ENCODE data around the gene GPR156. TPM values are rescaled to one million over a fixed set of nuclear protein-coding genes. Genes with fewer than 3 reads are reported as not detected.

Gene GPR156
- total RNA-seq, 1 experiment from 2014 or later: 0.15 TPM

GRCh38 chr3:120160050-120160449, 125.0 kb downstream of the GPR156 start:
- Histone ChIP-seq H3K9me3 (ENCODE audit: control insufficient read depth in 1 of 2, insufficient read depth in 1 of 2, low read depth in 1 of 2, low read length in 2 of 2) (peaks cover 4 to 7% of the 10 kb centered on the region in 2 experiments; a peak in 2 of 4 replicates), H3K27ac (ENCODE audit: low read depth, low read length) (no peak overlapping the region), H2AFZ (ENCODE audit: low read depth, low read length, poor library complexity, severe bottlenecking) (no peak overlapping the region), H3K4me3 (replicated peaks in 1 of 2; ENCODE audit: low read depth in 1 of 2, low read length in 2 of 2) (no peak overlapping the region), H3K36me3 (ENCODE audit: control insufficient read depth in 1 of 2, insufficient read depth in 2 of 2, low read length in 2 of 2) (no peaks in the 10 kb centered on the region), H3K4me2 (ENCODE audit: low read length) (no peak overlapping the region), H3K27me3 (ENCODE audit: insufficient read depth, low read length) (peaks cover 4% of the 10 kb centered on the region; the same call in 1 of the 2 replicates), H3K79me2 (ENCODE audit: insufficient read depth, low read length) (no peaks in the 10 kb centered on the region), H3K4me1 (ENCODE audit: control insufficient read depth in 1 of 2, insufficient read depth in 2 of 2, low read length in 2 of 2) (peaks cover 0 to 5% of the 10 kb centered on the region in 2 experiments; a peak in 1 of 4 replicates), H4K20me1 (ENCODE audit: insufficient read depth) (no peaks in the 10 kb centered on the region), H3K9me2 (ENCODE audit: insufficient read depth) (no peaks in the 10 kb centered on the region), H3K9ac (ENCODE audit: low read length) (no peak overlapping the region)
- ChIA-PET RAD21 (ENCODE audit: low non-redundant PET in 1 of 2, low total read pairs in 2 of 2, uncharacterized antibody in 2 of 2, unreplicated experiment in 2 of 2) (no interaction called here), POLR2A (interaction anchor here (1.2 to 1.6 kb wide), 3 partner anchors 11 to 65 kb away, joined by 4 to 6 read pairs (median 5); no protein-coding TSS in a partner anchor), CTCF (interaction anchor here (2.1 kb wide), 1 partner anchor 13 kb away, joined by 9 read pairs; no protein-coding TSS in a partner anchor)
- no peak for ATAC-seq
- BruUV-seq (replicated peaks): no TSS peak
- intact Hi-C loops (cut with micrococcal nuclease): loop anchor here (1.0 kb wide), 1 partner anchor 65 kb away; no protein-coding TSS in a partner anchor
- peak; percentile 61 for DNase-seq (ENCODE audit: low read depth, low spot score)
- TF ChIP-seq EZH2 (IDR thresholded peaks at IDR 0.05) (no peak), CTCF (IDR thresholded peaks at IDR 0.05 in 2 of 3, conservative IDR thresholded peaks at IDR 0.05 in 1 of 3; ENCODE audit: borderline replicate concordance in 1 of 3, insufficient read depth in 1 of 3, low read depth in 2 of 3, low read length in 2 of 3) (no peak), POLR2AphosphoS5 (IDR thresholded peaks at IDR 0.05; ENCODE audit: low read depth, low read length) (peak; percentile 48; the same call in 1 of the 2 replicates), RAD21 (IDR thresholded peaks at IDR 0.05; ENCODE audit: low read depth) (0 out of 2 replicates have a peak, but pooled peaks have one; percentile 12), POLR2A (IDR thresholded peaks at IDR 0.05; ENCODE audit: borderline replicate concordance, extremely low read depth, insufficient read depth, insufficient read length) (no peak), ZNF274 (IDR thresholded peaks at IDR 0.05; ENCODE audit: low read depth, low read length) (no peak), ZBTB33 (IDR thresholded peaks at IDR 0.05; ENCODE audit: extremely low read depth, insufficient replicate concordance, low read length) (no peak), REST (IDR thresholded peaks at IDR 0.05; ENCODE audit: low read depth) (no peak), EGR1 (IDR thresholded peaks at IDR 0.05; ENCODE audit: low read depth) (no peak), MAX (IDR thresholded peaks at IDR 0.05) (peak; percentile 66), YY1 (IDR thresholded peaks at IDR 0.05; ENCODE audit: extremely low read depth, insufficient replicate concordance, low read depth, low read length) (no peak), FOSL1 (IDR thresholded peaks at IDR 0.05; ENCODE audit: low read depth) (no peak), ATF3 (IDR thresholded peaks at IDR 0.05) (peak; percentile 36; the same call in 1 of the 2 replicates), SIN3A (IDR thresholded peaks at IDR 0.05; ENCODE audit: low read depth) (no peak), SRF (IDR thresholded peaks at IDR 0.05; ENCODE audit: low read depth) (no peak), JUND (IDR thresholded peaks at IDR 0.05) (peak; percentile 36), CBX3 (IDR thresholded peaks at IDR 0.05; ENCODE audit: low read depth) (peak; percentile 72), TCF7L2 (IDR thresholded peaks at IDR 0.05; ENCODE audit: borderline replicate concordance, extremely low read depth, insufficient read depth, insufficient read length) (no peak), SP1 (IDR thresholded peaks at IDR 0.05; ENCODE audit: low read depth) (peak; percentile 66), ZFX (IDR thresholded peaks at IDR 0.05) (no peak), EZH2phosphoT487 (IDR thresholded peaks at IDR 0.05; ENCODE audit: borderline replicate concordance) (no peak)
